ENCODE data around the gene ZCCHC24.

- TF ChIP-seq POLR2AphosphoS5 (IDR thresholded peaks at IDR 0.05; ENCODE audit: insufficient read depth in 1 of 2, low read depth in 1 of 2) = no peak
- no peak for TF ChIP-seq CTCF (IDR thresholded peaks at IDR 0.05)
- no peak for TF ChIP-seq POLR2A (IDR thresholded peaks at IDR 0.05)
Measured at GRCh38 chr10:79442171-79443040, 3.0 kb downstream of the ZCCHC24 start.
